Keratinocyte (primary cell): Measurements from ENCODE around the gene FOXE1.
A peak's percentile ranks its signal among the peaks of the same experiment; 100 is the strongest.

Experiments used
- CTCF ChIP-seq, 3 experiments: IDR thresholded peaks in 1 of 3; conservative IDR thresholded peaks in 1 of 3; optimal IDR thresholded peaks in 1 of 3; 2 replicates in 2 of 3; 3 replicates in 1 of 3; pipeline versions ENCODE3 to v1.5.1; 2011; ENCODE audit warnings: low read length in 3 of 3, mild to moderate bottlenecking in 3 of 3, moderate library complexity in 2 of 3, control low read depth in 1 of 3, inconsistent platforms in 1 of 3; ENCODE audit not compliant: insufficient read depth in 2 of 3; ENCODE audit errors: extremely low read depth in 1 of 3
- EZH2 ChIP-seq: IDR thresholded peaks from one replicate; pipeline ENCODE4 v1.6.1; 2012; ENCODE audit warnings: inconsistent platforms, mild to moderate bottlenecking, low read length, moderate library complexity

GRCh38 chr9:97854696-97855485 lies 1.9 kb downstream of the FOXE1 start:
- no peak for TF ChIP-seq CTCF (optimal IDR thresholded peaks at IDR 0.05 in 1 of 3, IDR thresholded peaks at IDR 0.05 in 1 of 3, conservative IDR thresholded peaks at IDR 0.05 in 1 of 3; ENCODE audit: extremely low read depth in 1 of 3, insufficient read depth in 2 of 3, low read length in 3 of 3)
- peak; percentile 10 for TF ChIP-seq EZH2
